H9 (cell line): ENCODE results near the gene PDK4. TPM values are rescaled to one million over a fixed set of nuclear protein-coding genes. Genes with fewer than 3 reads are reported as not detected.

ENCODE experiments used
- DNase-seq: peaks from one replicate; pipeline ENCODE4 v3.0.0-alpha.2; 2017
- H2AFZ ChIP-seq: one replicate; pipeline ENCODE4 v1.6.1; 2013; ENCODE audit warnings: mild to moderate bottlenecking, low read length, control low read depth, moderate library complexity
- H2AK5ac ChIP-seq: 2 replicates; pipeline ENCODE4 v1.6.1; 2013; ENCODE audit warnings: low read length, control low read depth, mixed read lengths; ENCODE audit not compliant: insufficient read length
- H2BK120ac ChIP-seq: one replicate; pipeline ENCODE4 v1.6.1; 2013; ENCODE audit warnings: low read depth, mild to moderate bottlenecking, low read length, control low read depth, inconsistent platforms; ENCODE audit not compliant: poor library complexity, severe bottlenecking
- H2BK12ac ChIP-seq: 2 replicates; pipeline ENCODE4 v1.6.1; 2013; ENCODE audit warnings: low read length, control low read depth, mixed read lengths, low read depth; ENCODE audit not compliant: insufficient read length
- H2BK15ac ChIP-seq: 2 replicates; pipeline ENCODE4 v1.6.1; 2013; ENCODE audit warnings: low read depth, low read length, control low read depth
- H2BK20ac ChIP-seq: one replicate; pipeline ENCODE4 v1.6.1; 2013; ENCODE audit warnings: low read depth, mild to moderate bottlenecking, low read length, control low read depth, inconsistent platforms; ENCODE audit not compliant: poor library complexity, severe bottlenecking
- H2BK5ac ChIP-seq: 2 replicates; pipeline ENCODE4 v1.6.1; 2013; ENCODE audit warnings: low read length, control low read depth, mixed read lengths; ENCODE audit not compliant: insufficient read length
- H3K14ac ChIP-seq: 2 replicates; pipeline ENCODE4 v1.6.1; 2013; ENCODE audit warnings: low read length, control low read depth; ENCODE audit not compliant: insufficient read depth
- H3K18ac ChIP-seq: 2 replicates; pipeline ENCODE4 v1.6.1; 2013; ENCODE audit warnings: low read depth, mild to moderate bottlenecking, mixed read lengths, low read length, control low read depth; ENCODE audit not compliant: insufficient read length
- H3K23ac ChIP-seq: 2 replicates; pipeline ENCODE4 v1.6.1; 2013; ENCODE audit warnings: low read length, control low read depth, mixed read lengths, low read depth; ENCODE audit not compliant: insufficient read length
- H3K23me2 ChIP-seq: 2 replicates; pipeline ENCODE4 v1.6.1; 2013; ENCODE audit warnings: low read depth, mild to moderate bottlenecking, mixed read lengths, low read length, control low read depth; ENCODE audit not compliant: insufficient read length, poor library complexity, severe bottlenecking
- H3K27ac ChIP-seq: 2 replicates; pipeline ENCODE4 v1.5.1; 2013; ENCODE audit warnings: low read length, control low read depth, mixed read lengths, low read depth; ENCODE audit not compliant: insufficient read length
- H3K27me3 ChIP-seq: 2 replicates; pipeline ENCODE4 v1.6.1; 2013; ENCODE audit warnings: low read length, control low read depth, inconsistent platforms; ENCODE audit not compliant: insufficient read depth
- H3K4ac ChIP-seq: 2 replicates; pipeline ENCODE4 v1.6.1; 2013; ENCODE audit warnings: low read depth, mild to moderate bottlenecking, control low read depth, inconsistent platforms, low read length, moderate library complexity
- H3K4me1 ChIP-seq: 2 replicates; pipeline ENCODE4 v1.6.1; 2013; ENCODE audit warnings: low read length, control low read depth, inconsistent platforms; ENCODE audit not compliant: insufficient read depth
- H3K4me2 ChIP-seq: 2 replicates; pipeline ENCODE4 v1.6.1; 2013; ENCODE audit warnings: low read length, control low read depth, mixed read lengths; ENCODE audit not compliant: insufficient read length, insufficient read depth
- H3K56ac ChIP-seq: 2 replicates; pipeline ENCODE4 v1.6.1; 2013; ENCODE audit warnings: low read depth, mild to moderate bottlenecking, mixed read lengths, low read length, control low read depth; ENCODE audit not compliant: insufficient read length
- H3K79me1 ChIP-seq: 2 replicates; pipeline ENCODE4 v1.6.1; 2013; ENCODE audit warnings: low read depth, mild to moderate bottlenecking, moderate library complexity, low read length, control low read depth, inconsistent platforms; ENCODE audit not compliant: insufficient read depth, poor library complexity, severe bottlenecking
- H3K79me2 ChIP-seq: 2 replicates; pipeline ENCODE4 v1.6.1; 2013; ENCODE audit warnings: low read length, control low read depth, inconsistent platforms; ENCODE audit not compliant: insufficient read depth
- H3K9ac ChIP-seq: 2 replicates; pipeline ENCODE4 v1.6.1; 2013; ENCODE audit warnings: low read length, control low read depth, mixed read lengths; ENCODE audit not compliant: insufficient read length; ENCODE audit errors: extremely low read depth
- H3K9me3 ChIP-seq: one replicate; pipeline ENCODE4 v1.6.1; 2013; ENCODE audit warnings: low read depth, low read length, inconsistent platforms; ENCODE audit not compliant: control insufficient read depth
- H3T11ph ChIP-seq: one replicate; pipeline ENCODE4 v1.6.1; 2013; ENCODE audit warnings: mild to moderate bottlenecking, low read length, control low read depth, inconsistent platforms
- H4K20me1 ChIP-seq: one replicate; pipeline ENCODE4 v1.6.1; 2013; ENCODE audit not compliant: control insufficient read depth, insufficient read length, insufficient read depth
- H4K5ac ChIP-seq: 2 replicates; pipeline ENCODE4 v1.6.1; 2013; ENCODE audit warnings: low read depth, mild to moderate bottlenecking, mixed read lengths, low read length, control low read depth; ENCODE audit not compliant: insufficient read length
- H4K8ac ChIP-seq: replicated peaks from 2 replicates; pipeline ENCODE4 v1.6.1; 2013; ENCODE audit warnings: low read length, control low read depth, mixed read lengths, low read depth; ENCODE audit not compliant: insufficient read length
- H4K91ac ChIP-seq: 2 replicates; pipeline ENCODE4 v1.6.1; 2013; ENCODE audit warnings: low read depth, mild to moderate bottlenecking, moderate library complexity, mixed read lengths, low read length, control low read depth; ENCODE audit not compliant: insufficient read length
- H3K27ac Mint-ChIP-seq, 3 experiments: 2 replicates in 2 of 3; 3 replicates in 1 of 3; pipeline ENCODE4 v1.8.0; 2020 to 2021; ENCODE audit warnings: mixed read lengths in 3 of 3, mild to moderate bottlenecking in 1 of 3, moderate library complexity in 1 of 3
- H3K27me3 Mint-ChIP-seq: 2 replicates; pipeline ENCODE4 v1.8.0; 2021; ENCODE audit warnings: low read depth, mild to moderate bottlenecking, moderate library complexity, mixed read lengths
- H3K36me3 Mint-ChIP-seq, 3 experiments: 2 replicates in 2 of 3; 3 replicates in 1 of 3; pipeline ENCODE4 v1.8.0; 2020 to 2021; ENCODE audit warnings: low read depth in 3 of 3, mixed read lengths in 3 of 3; ENCODE audit not compliant: insufficient read depth in 1 of 3
- H3K4me1 Mint-ChIP-seq, 2 experiments: 2 replicates each; pipeline ENCODE4 v1.8.0; 2020; ENCODE audit warnings: mixed read lengths in 2 of 2
- H3K4me3 Mint-ChIP-seq, 2 experiments: 2 replicates in 1 of 2; 3 replicates in 1 of 2; pipeline ENCODE4 v1.8.0; 2020 to 2021; ENCODE audit warnings: mild to moderate bottlenecking in 2 of 2, mixed read lengths in 2 of 2, moderate library complexity in 1 of 2
- H3K9me3 Mint-ChIP-seq, 2 experiments: 2 replicates in 1 of 2; 3 replicates in 1 of 2; pipeline ENCODE4 v1.8.0; 2020; ENCODE audit warnings: mild to moderate bottlenecking in 2 of 2, mixed read lengths in 2 of 2, moderate library complexity in 1 of 2
- WGBS: extraction: QIAGEN DNeasy Blood & Tissue Kit; methylation state at CpG from one replicate; pipeline ENCODE4 v1.1.7; 2013; ENCODE audit warnings: missing lambda C conversion rate, low lambda C conversion rate, mixed read lengths; ENCODE audit not compliant: insufficient read length; ENCODE audit errors: extremely low coverage; 5-methylcytosine and 5-hydroxymethylcytosine counted together
- total RNA-seq: library from RNA; stranded (reverse); gene quantifications from 2 replicates; pipeline ENCODE4 v1.2.1, GENCODE V29; 2021
- TF ChIP-seq, protein P1 (sequence below): fragments of 200-600 bp; sonication (generic); conservative IDR thresholded peaks from 3 replicates; pipeline ENCODE4 v1.8.0; 2021; ENCODE audit warnings: antibody characterized with exemption, mild to moderate bottlenecking

PDK4 gene
- total RNA-seq, 1 experiment from 2014 or later: not detected

GRCh38 chr7:95595746-95596197 is 544 bp downstream of the PDK4 start:
- Histone ChIP-seq H2AFZ (no peak overlapping the region), H3K14ac (no peak overlapping the region), H3K27ac (no peak overlapping the region), H3K4me2 (peak overlapping the region; percentile 66), H2BK120ac (no peak overlapping the region), H3K9ac (no peak overlapping the region), H3K23me2 (peaks cover 6% of the 10 kb centered on the region), H2BK5ac (no peak overlapping the region), H2BK12ac (no peak overlapping the region), H4K20me1 (no peaks in the 10 kb centered on the region), H3K79me2 (no peaks in the 10 kb centered on the region), H3K79me1 (no peaks in the 10 kb centered on the region), H3K4ac (no peak overlapping the region), H3K27me3 (peaks cover 5% of the 10 kb centered on the region; the same call in 1 of the 2 replicates), H4K8ac (no peak overlapping the region), H4K91ac (no peak overlapping the region), H3K9me3 (no peaks in the 10 kb centered on the region), H4K5ac (no peak overlapping the region), H2AK5ac (no peak overlapping the region), H3K4me1 (no peaks in the 10 kb centered on the region), H2BK15ac (no peak overlapping the region), H3T11ph (no peak overlapping the region), H3K56ac (no peak overlapping the region), H3K18ac (no peak overlapping the region), H3K23ac (no peak overlapping the region), H2BK20ac (no peak overlapping the region)
- Mint-ChIP-seq H3K4me1 (peaks cover 4 to 10% of the 10 kb centered on the region in 2 experiments; a peak in 2 of 4 replicates), H3K9me3 (no peaks in the 10 kb centered on the region), H3K27me3 (peaks cover 66% of the 10 kb centered on the region), H3K36me3 (no peaks in the 10 kb centered on the region), H3K4me3 (peak overlapping the region; percentile 84 to 94), H3K27ac (no peak overlapping the region)
- TF ChIP-seq, protein P1, sequence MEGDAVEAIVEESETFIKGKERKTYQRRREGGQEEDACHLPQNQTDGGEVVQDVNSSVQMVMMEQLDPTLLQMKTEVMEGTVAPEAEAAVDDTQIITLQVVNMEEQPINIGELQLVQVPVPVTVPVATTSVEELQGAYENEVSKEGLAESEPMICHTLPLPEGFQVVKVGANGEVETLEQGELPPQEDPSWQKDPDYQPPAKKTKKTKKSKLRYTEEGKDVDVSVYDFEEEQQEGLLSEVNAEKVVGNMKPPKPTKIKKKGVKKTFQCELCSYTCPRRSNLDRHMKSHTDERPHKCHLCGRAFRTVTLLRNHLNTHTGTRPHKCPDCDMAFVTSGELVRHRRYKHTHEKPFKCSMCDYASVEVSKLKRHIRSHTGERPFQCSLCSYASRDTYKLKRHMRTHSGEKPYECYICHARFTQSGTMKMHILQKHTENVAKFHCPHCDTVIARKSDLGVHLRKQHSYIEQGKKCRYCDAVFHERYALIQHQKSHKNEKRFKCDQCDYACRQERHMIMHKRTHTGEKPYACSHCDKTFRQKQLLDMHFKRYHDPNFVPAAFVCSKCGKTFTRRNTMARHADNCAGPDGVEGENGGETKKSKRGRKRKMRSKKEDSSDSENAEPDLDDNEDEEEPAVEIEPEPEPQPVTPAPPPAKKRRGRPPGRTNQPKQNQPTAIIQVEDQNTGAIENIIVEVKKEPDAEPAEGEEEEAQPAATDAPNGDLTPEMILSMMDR: no peak
- peak; percentile 30 for DNase-seq
- no CpG with 5 or more reads among the region's 8 CpGs for WGBS
